GM12873 (cell line): ENCODE results near the gene SH3BP5.

Experiments
- CTCF ChIP-seq: IDR thresholded peaks from 2 replicates; pipeline ENCODE4 v1.5.1; 2012; ENCODE audit warnings: low read depth, mild to moderate bottlenecking, moderate library complexity, low read length, control low read depth; ENCODE audit not compliant: insufficient read depth; ENCODE audit errors: missing control alignments

Gene SH3BP5

DNA sequence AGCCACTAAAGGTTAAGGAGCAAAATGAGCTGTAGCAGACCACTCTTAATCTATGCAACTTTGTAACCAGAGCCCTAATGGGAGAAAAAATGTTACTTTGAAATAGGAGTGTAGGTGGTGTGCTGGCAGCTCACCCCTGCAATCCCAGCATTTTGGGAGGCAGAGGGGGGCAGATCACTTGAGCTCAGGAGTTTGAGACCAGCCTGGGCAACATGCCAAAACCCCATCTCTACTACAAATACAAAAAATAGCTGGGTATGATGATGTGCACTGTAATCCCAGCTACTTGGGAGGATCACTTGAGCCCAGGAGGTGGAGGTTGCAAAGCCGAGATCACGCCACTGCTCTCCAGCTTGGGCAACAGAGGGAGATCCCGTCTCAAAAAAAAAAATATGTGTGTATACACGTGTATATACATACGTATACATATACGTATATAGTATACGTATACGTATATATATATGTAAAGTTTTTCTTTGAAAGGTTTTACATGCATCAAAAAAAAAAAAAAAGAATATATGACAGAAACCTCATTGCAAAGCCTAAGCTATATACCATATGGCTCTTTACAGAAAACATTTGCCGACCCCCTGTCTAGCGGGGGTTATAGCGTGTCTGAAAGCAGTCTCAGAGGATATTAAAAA, 110.7 kb downstream of the SH3BP5 start:
- no peak for TF ChIP-seq CTCF

DNA sequence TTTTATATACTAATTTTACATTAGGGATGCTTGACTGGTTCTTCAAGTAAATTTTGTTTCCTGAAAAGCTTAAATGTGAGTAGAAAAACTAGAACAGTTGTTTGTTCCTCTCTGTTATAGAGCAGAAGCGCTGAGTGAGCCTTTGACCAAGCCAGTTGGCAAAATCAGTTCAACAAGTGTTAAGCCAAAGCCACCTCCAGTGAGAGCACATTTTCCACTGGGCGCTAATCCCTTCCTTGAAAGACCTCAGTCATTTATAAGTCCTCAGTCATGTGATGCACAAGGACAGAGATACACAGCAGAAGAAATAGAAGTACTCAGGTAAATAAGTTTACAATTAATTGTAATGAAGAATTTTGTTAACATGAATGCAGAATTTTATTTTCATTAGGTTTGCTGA, 111.7 kb downstream of the SH3BP5 start:
- TF ChIP-seq CTCF: no peak

- TF ChIP-seq CTCF: no peak
Observed at GRCh38 chr3:15220056-15220455, 112.3 kb downstream of the SH3BP5 start.

DNA sequence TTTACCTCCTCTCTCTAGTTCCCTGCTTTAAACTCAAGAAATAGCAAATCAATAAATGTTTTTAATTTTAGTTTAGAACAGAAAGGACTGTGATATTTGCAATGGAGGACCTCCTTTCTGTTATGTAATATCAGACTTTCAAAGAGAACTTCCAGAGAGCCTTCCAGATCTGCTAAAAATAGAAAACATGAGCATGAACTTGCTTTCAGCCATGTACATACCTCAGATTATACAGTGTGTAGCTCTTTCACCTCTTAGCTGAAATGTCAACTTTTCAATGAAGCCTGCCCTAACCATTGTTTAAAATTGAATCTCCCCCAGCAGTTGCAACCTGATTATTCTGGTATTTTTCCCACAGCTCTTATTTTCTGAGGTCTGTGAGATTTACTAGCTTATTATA, 113.7 kb downstream of the SH3BP5 start:
- TF ChIP-seq CTCF: no peak

GRCh38 chr3:15217841-15218267, 114.5 kb downstream of the SH3BP5 start:
- TF ChIP-seq CTCF: no peak

- no peak for TF ChIP-seq CTCF
Observed at GRCh38 chr3:15217011-15217671, 115.2 kb downstream of the SH3BP5 start.

- no peak for TF ChIP-seq CTCF
Observed at GRCh38 chr3:15216501-15216900, 115.9 kb downstream of the SH3BP5 start.
